Stimulated activated CD4-positive, alpha-beta T cell treated with anti-CD3 and anti-CD28 coated beads, Interleukin-4, amount 100 ng/mL, for 48 hours (primary cell): ENCODE data around the gene CLTA.

Source experiments
- DNase-seq, 2 donors: peaks; one replicate each; pipeline ENCODE4 v3.0.0-alpha.2; 2020; ENCODE audit warnings: low read depth in 2 of 2

CLTA gene, protein sequence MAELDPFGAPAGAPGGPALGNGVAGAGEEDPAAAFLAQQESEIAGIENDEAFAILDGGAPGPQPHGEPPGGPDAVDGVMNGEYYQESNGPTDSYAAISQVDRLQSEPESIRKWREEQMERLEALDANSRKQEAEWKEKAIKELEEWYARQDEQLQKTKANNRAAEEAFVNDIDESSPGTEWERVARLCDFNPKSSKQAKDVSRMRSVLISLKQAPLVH

DNA sequence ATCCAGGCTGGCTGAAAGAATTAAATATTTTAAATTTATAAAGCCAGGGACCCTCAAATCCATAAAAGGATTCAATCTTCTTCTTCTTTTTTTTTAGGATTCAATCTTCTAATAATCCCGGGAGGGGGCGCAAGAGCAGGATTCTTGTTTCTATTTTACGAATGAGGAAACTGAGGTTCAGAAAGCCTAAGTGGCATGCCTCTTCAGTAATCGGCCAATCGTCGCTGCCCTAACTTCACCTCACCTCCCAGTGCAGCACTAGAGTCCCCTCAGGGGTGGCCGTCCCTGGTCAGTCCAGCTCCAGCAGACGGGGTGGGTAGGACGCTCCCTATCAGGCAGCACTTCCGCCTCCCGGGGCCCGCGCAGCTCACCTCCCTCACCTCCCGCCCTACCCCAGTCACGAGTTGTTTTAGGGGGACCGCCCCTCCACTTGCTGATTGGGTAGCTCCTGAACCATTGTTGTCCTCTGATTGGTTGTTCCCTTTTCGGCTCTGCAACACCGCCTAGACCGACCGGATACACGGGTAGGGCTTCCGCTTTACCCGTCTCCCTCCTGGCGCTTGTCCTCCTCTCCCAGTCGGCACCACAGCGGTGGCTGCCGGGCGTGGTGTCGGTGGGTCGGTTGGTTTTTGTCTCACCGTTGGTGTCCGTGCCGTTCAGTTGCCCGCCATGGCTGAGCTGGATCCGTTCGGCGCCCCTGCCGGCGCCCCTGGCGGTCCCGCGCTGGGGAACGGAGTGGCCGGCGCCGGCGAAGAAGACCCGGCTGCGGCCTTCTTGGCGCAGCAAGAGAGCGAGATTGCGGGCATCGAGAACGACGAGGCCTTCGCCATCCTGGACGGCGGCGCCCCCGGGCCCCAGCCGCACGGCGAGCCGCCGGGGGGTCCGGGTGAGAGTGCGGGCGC lies at the start of gene CLTA:
TSS of gene CLTA (plus strand) at position 534 of the 902 bp plus-strand sequence. CDS start at position 670, 136 bp downstream.
- DNase-seq = peak; percentile 88 to 92

DNA sequence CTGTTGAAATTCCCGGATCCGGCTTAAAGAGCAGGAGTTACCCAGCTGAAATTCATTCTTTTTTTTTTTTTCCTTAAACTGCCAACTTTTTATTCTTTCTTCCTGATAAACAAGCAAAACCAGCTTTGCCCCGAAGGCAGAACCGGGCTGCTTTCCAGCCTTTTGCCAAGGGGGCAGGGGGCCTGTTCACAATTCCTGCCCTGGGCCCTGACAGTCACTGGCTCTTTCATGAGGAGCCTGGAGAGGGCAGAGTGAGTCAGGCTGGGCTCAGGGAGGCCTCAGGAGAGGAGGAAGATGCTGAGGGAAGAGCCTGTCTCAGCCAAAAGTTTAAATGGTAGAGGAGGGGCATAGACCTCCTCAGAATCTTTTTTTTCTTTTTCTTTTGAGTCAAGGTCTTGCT lies 49.4 kb upstream of the CLTA start:
- no peak for DNase-seq

DNA sequence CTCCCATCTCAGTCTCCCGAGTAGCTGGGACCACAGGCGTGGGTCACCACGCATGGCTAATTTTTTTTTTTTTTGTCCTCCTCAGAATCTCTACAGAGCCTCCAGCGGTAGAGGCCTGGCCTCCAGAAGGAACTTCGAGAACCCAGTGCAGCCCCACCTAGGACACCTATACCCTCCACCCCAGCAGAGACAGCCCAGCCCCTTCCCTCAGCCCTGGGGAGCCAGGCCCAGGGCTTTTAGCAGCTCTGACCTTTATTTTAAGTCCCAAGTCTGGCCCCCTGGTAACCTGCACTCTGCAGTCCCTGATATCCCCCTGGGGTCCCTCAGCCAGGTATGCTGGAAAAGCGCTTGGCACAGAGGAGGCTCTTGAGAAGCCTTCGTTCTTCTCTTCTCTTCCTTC lies 49.0 kb upstream of the CLTA start:
- DNase-seq = no peak

DNA sequence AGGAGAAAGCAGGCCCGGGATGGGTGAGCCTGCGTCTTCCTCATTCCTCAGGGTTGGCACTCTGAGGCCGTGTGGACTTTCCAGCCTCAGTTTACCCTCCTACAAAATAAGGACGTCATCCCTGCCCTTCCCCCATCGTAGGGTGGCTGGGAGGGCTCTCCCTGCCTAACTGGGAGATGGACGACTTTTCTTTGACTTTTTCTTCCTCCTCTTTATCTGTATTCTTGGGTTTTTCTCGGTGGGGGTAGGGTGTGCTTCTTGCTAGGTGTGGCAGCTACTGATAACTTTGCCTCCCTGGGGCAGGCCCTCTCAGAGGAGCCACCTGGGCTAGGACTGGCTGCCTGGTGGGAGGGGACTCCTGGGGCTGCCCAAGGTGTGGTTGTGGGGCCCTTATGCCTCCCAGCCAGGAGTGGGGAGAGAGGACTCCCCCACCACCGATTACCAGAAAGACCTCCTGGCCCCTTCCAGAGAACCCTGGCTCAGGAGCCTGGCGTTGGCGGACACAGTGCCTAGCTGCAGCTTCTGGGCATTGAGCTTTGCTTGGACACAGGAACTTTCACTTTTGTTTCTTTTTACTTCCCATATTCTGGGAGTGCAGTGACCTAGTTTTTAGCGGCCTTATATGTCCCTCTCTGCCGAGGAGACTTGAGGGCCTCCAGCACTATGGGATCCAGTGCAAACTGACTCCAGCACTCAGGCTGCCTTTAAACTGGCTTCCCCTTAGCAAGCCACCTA lies 48.0 kb upstream of the CLTA start:
- DNase-seq = no peak

DNA sequence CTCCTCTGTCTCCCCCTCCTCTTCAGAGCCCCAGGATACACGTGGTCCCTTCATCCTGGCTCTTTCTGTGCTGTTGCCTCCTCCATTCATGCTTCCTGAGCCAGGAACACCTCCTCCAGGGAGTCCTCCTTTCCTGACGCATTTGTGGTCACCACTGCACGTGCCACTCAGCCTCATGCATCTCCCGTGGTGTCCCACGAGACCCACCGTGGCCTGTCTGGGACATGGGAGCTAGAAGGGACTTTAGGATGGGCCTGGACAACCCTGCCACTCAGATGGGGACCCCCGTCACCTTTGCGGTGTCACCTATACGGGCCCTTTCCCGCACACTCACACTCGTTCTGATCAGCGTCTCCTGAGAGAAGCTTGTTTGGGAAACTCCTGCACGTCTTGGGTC lies 47.5 kb upstream of the CLTA start:
- no peak for DNase-seq

DNA sequence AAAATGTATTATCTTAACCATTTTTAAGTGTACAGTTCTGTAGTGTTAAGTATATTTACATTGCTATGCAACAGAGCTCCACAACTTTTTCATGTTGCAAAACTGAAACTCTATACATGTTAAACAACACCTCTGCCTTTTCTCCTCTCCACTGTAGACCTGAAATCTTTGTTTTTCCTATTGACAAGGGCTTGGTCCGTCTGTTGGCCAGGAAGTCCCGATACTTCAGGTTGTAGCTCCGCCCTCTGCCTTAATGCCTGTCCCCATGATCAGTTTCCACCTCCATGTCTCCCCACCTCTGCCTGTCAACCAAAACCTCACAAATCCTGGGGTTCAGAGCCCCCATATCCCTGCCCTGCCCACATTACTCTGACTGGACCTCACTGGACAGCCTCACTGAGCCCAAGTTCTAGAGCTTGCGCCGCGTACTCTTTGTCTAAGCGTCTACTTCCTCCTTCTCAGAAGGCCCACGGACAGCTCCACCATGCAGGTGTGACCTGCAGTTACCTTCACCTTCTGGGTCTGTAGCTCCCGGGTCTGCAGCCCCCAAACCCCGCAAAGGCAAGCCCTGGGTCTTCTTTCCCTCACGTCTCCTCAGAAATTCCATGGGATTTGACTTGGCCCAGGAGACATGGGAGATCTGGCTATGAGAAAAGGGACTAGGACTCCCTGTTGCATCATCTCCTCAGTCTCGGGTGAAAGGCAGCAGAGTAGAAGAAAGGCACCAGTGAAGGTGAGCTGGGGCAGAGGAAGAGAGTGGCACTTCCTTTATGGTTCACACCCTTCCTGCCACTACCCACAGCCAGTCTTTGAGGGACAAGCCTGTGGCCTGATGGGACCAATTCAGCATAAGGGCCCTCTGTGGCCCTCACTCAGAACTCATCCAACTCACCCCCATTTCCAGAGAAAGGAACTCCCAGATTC lies 46.1 kb upstream of the CLTA start:
- no peak for DNase-seq

DNA sequence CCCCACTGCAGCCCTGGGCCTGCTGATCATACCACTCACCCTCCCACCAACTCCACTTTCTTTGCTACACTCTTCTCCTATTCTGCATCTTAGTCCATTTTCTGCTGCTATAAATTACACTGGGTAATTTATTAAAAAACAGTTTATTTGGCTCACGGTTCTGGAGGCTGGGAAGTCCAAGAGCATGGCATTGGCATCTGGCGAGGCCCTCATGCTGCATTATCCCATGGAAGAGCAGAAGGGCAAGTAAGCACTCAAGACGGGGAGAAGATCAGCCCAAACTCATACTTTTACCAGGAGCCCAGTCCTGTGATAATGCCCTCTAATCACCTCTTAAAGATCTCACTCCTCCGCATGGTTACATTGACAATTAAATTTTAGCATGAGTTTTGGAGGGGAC lies 44.8 kb upstream of the CLTA start:
- DNase-seq = no peak

DNA sequence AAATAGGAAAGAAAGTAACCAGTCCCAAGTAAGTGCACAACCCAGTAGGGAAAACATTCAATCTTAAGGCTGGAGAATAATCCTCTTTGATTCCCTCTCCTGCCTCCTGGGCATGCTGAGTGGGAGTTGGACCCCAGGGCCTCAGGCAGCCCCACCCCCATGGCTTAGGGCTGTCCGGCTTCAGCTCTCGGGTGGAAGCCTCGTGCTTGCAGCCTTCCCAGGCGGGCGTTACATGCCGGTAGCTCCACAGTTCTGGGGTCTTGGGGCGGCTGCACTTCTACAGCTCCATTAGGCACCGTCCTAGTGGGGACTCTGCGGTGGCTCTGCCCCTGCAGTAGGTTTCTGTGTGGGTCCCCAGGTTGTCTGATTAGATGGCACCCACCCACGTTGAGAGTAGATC lies 44.1 kb upstream of the CLTA start:
- no peak for DNase-seq

DNA sequence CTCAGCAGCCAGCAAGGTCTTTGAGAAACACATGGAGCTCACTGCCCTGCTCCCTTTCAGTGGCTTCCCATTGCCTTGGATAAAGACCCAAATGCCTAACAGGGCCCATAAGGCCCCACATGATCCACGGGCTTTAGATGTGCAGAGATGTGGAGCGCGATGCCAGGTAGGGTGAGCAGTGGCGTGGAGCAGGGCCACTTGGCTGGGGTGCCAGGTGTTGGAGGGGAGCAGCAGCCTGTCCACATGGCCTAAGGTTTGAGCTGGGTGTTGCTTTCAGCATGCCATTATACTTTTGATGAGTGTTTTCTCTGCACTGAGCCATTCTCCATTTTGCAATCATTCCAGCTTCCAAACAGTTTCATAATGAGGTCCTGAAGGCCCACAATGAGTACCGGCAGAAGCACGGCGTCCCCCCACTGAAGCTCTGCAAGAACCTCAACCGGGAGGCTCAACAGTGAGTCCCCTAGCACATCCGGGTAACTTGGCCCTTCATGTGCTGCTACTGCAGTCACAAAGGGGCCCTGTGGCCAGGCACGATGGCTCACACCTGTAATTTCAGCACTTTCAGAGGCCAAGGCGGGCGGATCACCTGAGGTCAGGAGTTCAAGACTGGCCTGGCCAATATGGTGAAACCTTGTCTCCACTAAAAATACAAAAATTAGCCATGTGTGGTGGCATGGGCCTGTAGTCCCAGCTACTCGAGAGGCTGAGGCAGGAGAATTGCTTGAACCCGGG lies 43.1 kb upstream of the CLTA start:
- DNase-seq = no peak

DNA sequence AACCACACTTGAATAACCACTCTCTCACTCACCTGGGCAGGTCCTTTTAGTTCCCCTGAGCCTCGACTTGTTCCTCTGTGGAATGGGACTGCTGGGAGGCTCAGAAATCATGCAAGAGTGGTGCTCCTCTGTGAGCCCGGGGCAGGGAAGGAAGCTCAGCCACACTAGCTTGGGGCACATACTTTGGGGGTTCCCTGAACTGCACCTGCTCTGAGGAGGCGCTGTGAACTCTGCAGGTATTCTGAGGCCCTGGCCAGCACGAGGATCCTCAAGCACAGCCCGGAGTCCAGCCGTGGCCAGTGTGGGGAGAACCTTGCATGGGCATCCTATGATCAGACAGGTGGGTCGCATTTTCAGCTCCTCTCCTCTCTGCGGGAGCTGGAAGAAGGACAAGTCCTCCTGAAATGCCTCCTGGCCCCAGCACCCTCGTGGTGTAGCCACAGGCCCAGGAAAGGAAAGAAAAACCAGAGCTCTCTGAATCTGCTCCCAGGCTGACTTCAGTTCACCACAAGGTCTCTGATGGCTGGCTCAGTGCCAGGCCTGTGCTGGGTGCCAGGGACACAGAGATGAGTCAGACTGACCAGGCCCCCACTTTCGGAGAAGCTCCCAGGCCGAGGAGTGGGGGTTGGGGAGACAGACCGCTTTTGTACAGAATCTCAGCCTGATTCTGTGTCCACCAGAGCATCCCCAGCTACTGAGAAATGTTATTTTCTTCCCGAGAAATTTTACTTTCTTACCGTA lies 42.2 kb upstream of the CLTA start:
- peak; percentile 54 to 72 for DNase-seq

DNA sequence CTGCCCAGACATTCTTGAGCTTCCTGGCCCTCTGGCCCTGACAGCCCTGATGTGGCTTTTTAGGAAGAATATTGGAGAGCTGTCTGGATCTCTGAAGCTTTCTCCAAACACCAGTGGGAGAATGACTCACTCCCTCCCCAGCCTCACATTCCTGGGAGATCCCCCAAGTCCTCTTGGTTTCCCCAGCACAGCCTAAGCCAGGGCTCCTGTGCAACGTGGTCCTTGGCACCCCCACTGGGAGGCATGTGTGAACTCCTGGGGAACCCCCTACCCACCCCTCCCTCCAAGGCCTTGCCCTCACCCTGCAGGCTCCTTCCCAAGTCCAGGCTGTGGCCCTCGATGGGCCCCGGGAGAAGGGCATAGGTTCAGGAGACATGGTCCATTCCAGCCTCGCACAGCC lies 41.5 kb upstream of the CLTA start:
- no peak for DNase-seq

DNA sequence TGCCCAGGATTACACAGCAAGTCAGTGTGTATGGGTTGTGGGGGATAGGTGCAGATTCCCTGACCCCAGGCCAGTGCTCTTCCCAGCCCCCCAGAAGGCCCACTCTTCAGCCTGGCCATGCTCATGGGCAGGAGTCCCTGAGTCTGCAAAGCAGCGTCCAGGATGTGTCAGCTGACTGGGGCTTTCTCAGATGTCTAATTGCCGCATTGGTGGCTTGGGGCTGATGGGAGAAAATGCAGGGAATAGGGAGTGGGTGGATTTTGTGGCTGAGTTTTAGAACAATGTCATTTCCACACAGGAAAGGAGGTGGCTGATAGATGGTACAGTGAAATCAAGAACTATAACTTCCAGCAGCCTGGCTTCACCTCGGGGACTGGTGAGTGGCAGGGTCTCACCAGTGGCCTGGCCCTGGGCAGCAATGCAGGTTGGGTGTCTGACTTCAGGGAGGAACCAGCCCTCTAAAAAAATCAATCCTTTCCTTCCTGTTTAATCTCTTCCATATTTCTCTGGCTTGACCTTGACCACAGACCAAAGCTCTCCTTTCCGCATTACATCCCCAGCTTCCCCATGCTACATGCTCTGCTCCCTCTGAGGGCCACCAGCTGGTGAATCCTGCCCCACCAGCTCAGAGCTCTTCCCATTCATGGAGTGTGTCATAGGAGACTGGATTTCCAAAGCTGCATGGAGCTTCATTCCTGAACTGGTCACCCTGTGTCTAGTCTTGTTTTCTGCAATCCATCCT lies 40.0 kb upstream of the CLTA start:
- DNase-seq = no peak

DNA sequence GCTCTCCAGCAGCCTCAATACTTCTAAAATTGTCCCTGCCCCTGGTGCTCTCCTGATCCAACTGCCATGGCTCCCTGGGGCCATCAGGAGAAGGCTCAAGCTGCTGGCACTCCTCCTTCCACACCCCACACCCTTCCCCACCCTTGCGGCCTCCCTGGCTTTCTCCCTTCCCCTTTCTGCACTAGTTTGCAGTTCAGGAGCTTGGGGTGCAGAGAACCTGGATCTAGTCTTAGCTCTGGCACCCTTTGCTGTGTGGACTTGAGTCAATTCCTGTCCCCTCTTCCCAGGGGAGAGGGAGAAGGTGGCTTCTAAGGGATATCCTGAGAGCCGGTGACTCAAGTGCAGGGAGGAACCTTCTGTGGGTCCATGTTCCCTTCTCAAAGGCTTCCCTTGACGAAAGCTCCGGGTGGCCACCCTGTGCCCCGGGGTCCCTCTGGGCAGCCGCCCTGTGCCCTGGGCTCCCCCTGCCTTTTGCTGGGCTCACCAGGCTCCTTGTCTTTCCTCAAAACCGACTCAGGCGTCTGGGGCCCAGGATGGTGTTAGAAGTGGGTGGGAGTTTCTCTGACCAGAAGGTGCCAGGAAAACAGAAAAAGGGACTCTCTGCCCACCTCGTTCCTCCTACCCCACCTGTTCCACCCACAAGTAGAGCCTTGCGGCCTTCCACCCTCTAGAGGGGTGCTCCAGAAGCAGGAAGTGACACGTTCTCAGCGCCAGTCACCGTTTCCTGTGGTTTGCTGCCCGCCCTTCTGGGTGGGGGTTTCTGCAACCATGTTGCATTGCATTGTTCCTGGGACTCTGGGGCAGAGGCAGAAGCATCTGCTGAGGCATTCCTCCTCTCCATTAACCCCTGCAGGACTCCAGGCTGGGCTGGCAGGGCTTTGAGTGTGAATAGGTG lies 39.2 kb upstream of the CLTA start:
- DNase-seq = peak; percentile 69 to 79

DNA sequence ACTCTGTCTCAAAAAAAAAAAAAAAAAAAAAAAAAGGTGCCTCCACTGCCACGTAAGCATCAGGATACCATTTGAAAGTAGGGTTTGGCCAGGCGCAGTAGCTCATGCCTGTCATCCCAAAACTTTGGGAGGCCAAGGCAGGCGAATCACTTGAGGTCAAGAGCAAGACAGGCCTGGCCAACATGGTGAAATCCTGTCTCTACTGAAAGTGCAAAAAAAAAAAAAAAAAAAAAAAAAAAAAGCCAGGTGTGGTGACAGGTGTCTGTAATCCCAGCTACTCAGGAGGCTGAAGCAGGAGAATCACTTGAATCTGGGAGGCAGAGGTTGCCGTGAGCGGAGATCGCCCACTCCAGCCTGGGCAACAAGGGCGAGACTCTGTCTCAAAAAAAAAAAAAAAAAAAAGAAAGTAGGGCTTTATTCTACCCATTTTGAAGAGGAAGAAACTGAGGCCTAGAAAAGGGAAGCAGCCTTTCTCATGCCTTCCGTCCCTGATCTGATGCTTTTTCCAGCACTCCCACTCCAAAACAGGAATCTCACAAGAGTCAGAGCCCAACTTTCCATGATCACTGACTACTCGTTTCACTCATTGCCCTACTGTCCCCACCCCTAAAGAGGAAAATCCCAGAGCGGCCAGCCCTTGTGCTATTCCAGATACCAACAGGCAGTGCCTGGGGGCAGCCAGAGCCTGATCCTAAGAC lies 37.8 kb upstream of the CLTA start:
- DNase-seq = no peak

DNA sequence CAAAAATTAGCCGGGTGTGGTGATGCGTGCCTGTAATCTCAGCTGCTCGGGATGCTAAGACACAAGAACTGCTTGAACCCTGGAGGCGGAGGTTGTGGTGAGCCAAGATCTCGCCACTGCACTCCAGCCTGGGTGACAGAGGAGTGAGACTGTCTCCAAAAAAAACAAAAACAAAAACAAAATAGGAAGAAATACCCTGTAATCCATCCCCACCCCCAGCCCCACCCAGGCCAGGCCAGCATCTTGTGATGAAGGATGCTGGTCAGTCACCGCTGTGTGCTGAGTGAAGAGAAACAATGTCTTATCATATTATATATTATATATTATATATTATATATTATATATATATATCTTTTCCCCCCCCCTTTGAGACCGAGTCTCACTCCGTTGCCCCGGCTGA lies 37.0 kb upstream of the CLTA start:
- DNase-seq = no peak

DNA sequence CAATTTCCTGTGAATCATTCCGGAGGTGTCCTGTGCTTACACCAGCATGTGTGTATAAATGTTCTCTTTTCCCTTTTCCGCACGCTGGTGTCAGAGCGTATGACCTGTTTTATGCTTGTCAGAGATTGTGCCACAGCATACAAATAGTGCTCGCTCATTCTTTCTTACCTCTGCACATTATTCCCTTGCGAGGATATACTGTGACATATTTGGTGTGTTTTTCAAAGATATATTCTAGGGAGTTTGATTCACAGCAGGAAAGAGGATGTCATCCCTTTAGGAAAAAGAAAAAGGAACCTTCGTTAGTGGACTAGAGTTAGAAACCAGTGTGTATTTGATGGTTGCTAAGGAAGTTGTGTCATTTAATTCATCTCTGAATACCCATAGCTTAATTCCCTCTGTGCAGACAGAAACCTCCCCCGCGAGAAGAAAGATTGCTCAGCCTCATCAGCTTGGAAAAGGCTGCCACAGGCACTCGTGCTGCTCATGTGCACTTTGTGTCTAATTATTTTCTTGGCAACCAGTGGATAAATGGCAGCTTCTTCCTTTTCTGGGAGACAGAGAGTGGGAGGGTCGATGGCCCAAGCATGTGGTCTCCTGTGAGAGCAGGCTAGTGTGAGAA lies 36.3 kb upstream of the CLTA start:
- DNase-seq = no peak

DNA sequence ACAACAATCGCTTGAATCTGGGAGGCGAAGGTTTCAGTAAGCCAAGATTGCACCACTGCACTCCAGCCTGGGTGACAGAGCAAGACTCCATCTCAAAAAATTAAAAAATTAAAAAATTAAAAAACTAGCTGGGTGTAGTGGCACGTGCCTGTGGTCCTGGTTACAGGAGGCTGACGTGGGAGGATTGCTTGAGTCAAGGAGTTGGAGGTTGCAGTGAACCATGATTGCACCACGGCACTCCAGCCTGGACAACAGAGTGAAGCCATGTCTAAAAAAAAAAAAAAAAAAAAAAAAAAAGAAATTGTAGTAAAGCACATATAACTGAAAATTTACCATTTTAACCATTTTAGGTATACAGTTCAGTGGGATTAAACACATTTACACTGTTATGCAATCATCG lies 34.6 kb upstream of the CLTA start:
- DNase-seq = no peak
